Neutrophil (primary cell): ENCODE results near the gene RAB8A.

ENCODE experiments used
- H3K27ac ChIP-seq: fragments of 200-600 bp; sonication (generic); 2 replicates; pipeline ENCODE4 v1.5.1; 2016; ENCODE audit warnings: mild to moderate bottlenecking, moderate library complexity
- H3K27me3 ChIP-seq: fragments of 200-600 bp; sonication (generic); 2 replicates; pipeline ENCODE4 v1.6.0; 2016; ENCODE audit warnings: mild to moderate bottlenecking
- H3K36me3 ChIP-seq: fragments of 200-600 bp; sonication (generic); 2 replicates; pipeline ENCODE4 v1.5.1; 2017
- H3K4me1 ChIP-seq, 2 experiments: fragments of 200-600 bp in 1 of 2; sonication (generic) in 1 of 2; 1 replicate in 1 of 2; 2 replicates in 1 of 2; pipeline versions ENCODE4 v1.5.1 to v1.6.1; 2013 to 2016; ENCODE audit warnings: low read depth in 1 of 2, low read length in 1 of 2, mild to moderate bottlenecking in 1 of 2, moderate library complexity in 1 of 2; ENCODE audit not compliant: control insufficient read depth in 1 of 2, insufficient read depth in 1 of 2
- H3K4me3 ChIP-seq, 2 experiments: fragments of 200-600 bp in 1 of 2; sonication (generic) in 1 of 2; 1 replicate in 1 of 2; 2 replicates in 1 of 2; pipeline ENCODE4 v1.5.1; 2013 to 2016; ENCODE audit warnings: low read depth in 1 of 2, low read length in 1 of 2, mild to moderate bottlenecking in 1 of 2, moderate library complexity in 1 of 2
- H3K9me3 ChIP-seq: fragments of 200-600 bp; sonication (generic); 2 replicates; pipeline ENCODE4 v1.5.1; 2016
- CTCF ChIP-seq: fragments of 200-600 bp; sonication (generic); IDR thresholded peaks from 2 replicates; pipeline ENCODE4 v1.5.1; 2016; ENCODE audit warnings: antibody characterized with exemption

The RAB8A gene

GRCh38 chr19:16104722-16105121 is 7.0 kb upstream of the RAB8A start:
- Histone ChIP-seq H3K9me3 (no peaks in the 10 kb centered on the region), H3K27ac (no peak overlapping the region), H3K4me3 (no peak overlapping the region), H3K4me1 (no peaks in the 10 kb centered on the region), H3K27me3 (no peaks in the 10 kb centered on the region), H3K36me3 (peaks cover 38% of the 10 kb centered on the region)
- no peak for TF ChIP-seq CTCF

GRCh38 chr19:16106121-16106520 is 5.6 kb upstream of the RAB8A start:
- Histone ChIP-seq H3K36me3 (peaks cover 28% of the 10 kb centered on the region), H3K4me1 (peaks cover 6 to 7% of the 10 kb centered on the region in 2 experiments), H3K4me3 (no peak overlapping the region), H3K27me3 (no peaks in the 10 kb centered on the region), H3K27ac (peak overlapping the region; percentile 22), H3K9me3 (no peaks in the 10 kb centered on the region)
- no peak for TF ChIP-seq CTCF

GRCh38 chr19:16111909-16112752 is 442 bp downstream of the RAB8A start:
- peaks cover 30 to 46% of the 10 kb centered on the region in 2 experiments for H3K4me1 ChIP-seq
- no peak for TF ChIP-seq CTCF
- H3K27ac ChIP-seq = peak overlapping the region; percentile 93

GRCh38 chr19:16112778-16113177 is 1.1 kb downstream of the RAB8A start:
- no peaks in the 10 kb centered on the region for H3K27me3 ChIP-seq
- H3K36me3 ChIP-seq = peaks cover 29% of the 10 kb centered on the region
- no peaks in the 10 kb centered on the region for H3K9me3 ChIP-seq
- peak overlapping the region; percentile 96 to 98 for H3K4me3 ChIP-seq
- H3K4me1 ChIP-seq = peaks cover 35 to 50% of the 10 kb centered on the region in 2 experiments
- H3K27ac ChIP-seq = peak overlapping the region; percentile 93
- TF ChIP-seq CTCF = no peak

More at GRCh38 chr19:16111909-16112752, 442 bp downstream of the RAB8A start:
- H3K36me3 ChIP-seq = peaks cover 29% of the 10 kb centered on the region
- peak overlapping the region; percentile 96 to 98 for H3K4me3 ChIP-seq
- H3K27me3 ChIP-seq = no peaks in the 10 kb centered on the region
- H3K9me3 ChIP-seq = no peaks in the 10 kb centered on the region

- Histone ChIP-seq H3K27ac (peak overlapping the region; percentile 93), H3K4me1 (peaks cover 44 to 60% of the 10 kb centered on the region in 2 experiments), H3K27me3 (no peaks in the 10 kb centered on the region), H3K9me3 (no peaks in the 10 kb centered on the region), H3K4me3 (no peak overlapping the region), H3K36me3 (peaks cover 36% of the 10 kb centered on the region)
- TF ChIP-seq CTCF = no peak
Observed at GRCh38 chr19:16113727-16114126, 2.0 kb downstream of the RAB8A start.
